Activated T-helper 9 cell treated with anti-CD3 and anti-CD28 coated beads, Interleukin-2, amount 50 U/mL, for 16 hours (primary cell): ENCODE results near the gene ZNF292.
"Not testable (repeated sequence)": the region's sequence is repeated elsewhere in the genome, so short reads cannot be mapped to it uniquely, and the experiment has no call there.

ENCODE experiments used
- DNase-seq: peaks from one replicate; pipeline ENCODE4 v3.0.0-alpha.2; 2020; ENCODE audit warnings: low read depth

Gene ZNF292

DNA sequence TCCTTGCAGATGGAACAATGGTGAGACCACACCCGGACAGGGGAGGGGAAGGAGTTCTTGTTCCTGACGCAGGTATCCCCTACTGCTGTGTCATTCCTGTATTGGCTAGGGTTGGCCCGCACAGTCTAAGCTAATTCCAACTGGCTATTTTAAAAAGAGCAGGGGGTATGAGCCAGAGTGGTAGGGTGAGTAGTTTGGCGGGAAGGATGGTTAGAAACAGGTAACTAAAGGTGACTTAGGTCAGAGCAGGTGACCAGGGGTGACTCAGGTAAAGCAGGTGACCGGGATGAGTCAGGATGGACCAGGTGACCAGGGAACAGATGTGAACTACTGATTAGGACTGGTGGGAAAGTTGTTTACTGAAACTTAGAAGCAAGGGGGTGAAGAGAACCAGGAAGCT lies 58.0 kb downstream of the ZNF292 start:
- no peak for DNase-seq

DNA sequence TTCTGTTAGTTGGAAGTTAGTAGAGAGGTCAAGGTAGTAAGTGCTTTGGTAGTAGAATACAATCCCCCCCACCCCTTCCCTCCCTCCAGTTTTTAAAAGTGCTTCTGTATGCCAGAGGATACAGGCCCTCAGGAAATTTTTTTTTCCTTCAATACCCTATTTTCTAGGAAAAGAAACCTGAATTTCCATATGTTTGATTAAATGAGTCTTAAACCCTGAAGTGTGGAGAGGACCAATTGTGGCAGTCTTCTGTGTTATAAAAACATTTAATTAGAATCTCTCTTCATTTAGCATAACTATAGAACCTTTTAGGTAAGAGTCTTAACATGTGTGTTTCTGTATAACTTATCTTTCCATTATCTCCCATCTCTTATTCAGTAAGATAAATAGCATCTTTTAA lies 59.5 kb downstream of the ZNF292 start:
- DNase-seq = no peak

DNA sequence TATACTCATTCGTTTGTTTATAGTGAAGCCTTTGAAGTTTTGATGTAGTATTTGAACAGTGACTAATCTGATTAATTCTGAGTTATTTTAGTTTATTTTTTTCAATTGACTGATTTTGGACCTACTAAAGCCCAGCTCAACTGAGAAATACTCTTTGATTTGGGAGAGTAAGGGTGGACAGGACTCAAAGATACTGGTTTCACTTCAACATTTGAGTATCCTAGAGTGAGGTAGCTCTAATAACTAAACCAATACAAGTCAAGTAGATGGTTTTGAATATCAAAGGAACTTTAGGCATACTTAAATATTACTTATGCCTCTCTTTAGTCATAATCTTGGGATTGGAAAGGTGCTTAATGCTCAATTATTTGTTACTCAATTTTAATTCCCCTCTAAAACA lies 65.6 kb downstream of the ZNF292 start:
- no peak for DNase-seq

DNA sequence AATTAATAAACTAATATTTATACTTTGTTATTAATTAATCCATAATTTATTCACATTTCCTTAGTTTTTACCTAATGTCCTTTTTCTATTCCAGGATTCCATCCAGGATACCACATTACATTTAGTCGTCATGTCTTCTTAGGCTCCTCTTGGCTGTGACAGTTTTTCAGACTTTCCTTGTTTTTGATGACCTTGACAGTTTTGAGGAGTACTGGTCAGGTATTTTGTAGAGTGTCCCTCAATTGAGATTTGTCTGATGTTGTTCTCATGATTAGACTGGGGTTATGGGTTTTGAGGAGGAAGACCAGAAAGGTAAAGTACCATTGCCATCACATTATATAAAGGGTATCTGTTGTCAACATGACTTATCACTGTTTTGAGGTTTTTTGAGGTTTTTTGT lies 67.3 kb downstream of the ZNF292 start:
- no peak for DNase-seq

DNA sequence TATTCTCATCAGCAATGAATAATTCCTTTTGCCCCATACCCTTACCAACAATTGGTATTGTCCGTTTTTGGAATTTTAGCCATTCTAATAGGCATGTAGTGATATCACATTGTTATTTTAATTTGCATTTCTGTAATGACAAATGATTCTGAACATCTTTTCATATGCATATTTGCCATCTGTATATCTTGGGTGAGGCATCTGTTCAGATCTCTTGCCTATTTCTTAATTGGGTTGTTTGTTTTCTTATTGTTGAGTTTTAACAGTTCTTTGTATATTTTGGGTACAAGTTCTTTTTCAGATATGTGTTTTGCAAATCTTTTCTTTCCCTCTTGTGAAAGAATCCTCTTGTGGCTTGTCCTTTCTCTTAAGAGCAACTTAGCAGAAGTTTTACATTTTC lies 69.6 kb downstream of the ZNF292 start:
- DNase-seq = no peak

DNA sequence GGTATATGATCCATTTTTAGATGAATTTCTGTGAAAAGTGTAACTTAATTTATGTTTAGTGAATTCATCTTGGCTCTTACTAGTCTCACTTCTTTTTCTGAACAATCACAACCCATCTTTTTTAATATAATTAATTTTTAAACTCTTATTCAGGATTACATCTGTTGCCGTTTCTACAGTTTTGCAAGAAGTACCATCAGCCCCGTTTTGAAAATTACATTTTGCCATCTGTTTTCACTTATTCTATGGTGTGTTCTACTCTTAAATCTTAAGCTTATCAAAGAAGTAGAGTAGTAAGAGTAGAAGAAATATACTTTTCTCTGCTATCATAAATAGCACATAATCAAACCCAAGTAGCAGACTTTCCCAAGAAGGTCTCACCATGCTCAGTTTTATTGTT lies 70.1 kb downstream of the ZNF292 start:
- no peak for DNase-seq

DNA sequence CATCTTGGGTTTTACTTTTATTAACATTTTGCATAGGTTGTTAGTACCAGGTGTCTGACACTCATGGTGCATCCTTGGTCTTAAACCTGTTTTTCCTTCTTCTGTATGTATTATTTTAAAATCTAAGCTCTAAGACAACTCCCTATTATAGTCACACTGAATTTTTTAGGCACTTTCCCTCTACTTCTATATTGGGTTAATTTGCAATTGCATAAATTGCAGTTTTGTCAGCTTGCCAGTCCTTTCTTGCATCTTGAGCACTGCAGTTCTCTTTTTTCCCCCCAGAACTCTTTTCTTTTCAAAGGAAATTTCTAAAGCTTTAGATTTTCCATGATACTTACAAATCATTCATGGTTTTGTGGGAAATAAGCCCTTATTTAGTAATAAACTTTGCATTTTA lies 70.6 kb downstream of the ZNF292 start:
- no peak for DNase-seq

DNA sequence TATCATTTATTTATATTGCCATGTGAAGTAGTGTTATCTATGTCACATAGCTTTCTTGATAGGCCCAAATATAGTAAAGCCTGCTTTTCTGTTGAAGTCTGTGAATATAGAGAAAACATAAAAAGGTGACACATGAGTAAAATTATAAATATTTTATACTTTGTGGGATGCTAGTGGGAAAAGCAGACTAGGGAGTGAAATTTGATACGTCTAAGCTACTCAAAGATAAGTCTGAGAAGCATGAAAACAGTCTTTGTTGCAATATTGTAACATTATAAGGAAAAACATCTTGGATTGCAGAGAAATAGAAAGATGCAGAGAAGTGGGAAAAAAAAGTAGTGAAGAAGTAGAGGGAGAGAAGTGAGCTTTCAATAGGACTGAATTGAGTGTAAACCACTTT lies 75.4 kb downstream of the ZNF292 start:
- no peak for DNase-seq

DNA sequence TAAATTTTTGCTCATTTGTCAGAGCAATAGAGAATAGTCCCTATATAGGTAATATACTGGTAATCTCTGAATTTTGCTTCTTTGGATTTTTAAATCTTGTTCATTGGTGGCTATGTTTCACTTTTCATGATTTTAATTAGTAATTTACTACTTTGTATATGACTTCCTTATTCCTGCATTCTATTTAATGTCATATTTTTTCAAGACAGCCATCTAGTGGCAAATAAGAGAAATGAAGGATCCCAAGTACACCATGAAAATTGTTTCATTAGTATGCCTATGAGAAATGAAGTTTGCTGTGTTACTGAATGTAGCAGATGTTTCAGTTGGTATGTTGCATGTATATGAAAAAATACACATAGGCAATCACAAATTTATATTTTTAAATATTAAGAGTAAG lies 82.4 kb downstream of the ZNF292 start:
- no peak for DNase-seq

DNA sequence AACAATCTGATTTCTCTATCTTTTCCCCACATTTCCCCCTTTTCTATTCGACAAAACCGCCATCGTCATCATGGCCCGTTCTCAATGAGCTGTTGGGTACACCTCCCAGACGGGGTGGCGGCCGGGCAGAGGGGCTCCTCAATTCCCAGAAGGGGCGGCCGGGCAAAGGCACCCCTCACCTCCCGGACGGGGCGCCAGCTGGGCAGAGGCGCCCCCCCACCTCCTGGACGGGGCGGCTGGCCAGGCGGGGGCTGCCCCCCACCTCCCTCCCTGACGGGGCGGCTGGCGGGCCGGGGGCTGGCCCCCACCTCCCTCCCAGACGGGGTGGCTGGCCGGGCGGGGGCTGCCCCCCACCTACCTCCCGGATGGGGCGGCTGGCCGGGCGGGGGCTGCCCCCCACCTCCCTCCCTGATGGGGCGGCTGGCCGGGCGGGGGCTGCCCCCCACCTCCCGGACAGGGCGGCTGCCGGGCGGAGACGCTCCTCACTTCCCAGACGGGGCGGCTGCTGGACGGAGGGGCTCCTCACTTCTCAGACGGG lies 83.8 kb downstream of the ZNF292 start:
- not testable (repeated sequence) for DNase-seq

DNA sequence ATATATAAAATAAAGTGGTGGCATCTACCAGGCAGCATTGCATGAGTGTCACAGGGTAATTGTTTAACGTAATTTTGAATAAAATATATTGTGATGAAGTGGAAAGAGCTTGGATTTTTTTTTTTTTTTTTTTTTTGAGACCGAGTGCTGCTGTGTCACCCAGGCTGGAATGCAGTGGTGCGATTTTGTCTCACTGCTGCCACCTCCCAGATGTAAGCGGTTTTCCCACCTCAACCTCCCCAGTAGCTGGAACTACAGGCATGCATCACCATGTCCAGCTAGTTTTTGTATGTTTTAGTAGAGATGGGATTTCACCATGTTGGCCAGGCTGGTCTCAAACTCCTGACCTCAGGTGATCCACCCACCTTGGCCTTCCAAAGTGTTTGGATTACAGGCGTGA lies 85.9 kb downstream of the ZNF292 start:
- DNase-seq = no peak

DNA sequence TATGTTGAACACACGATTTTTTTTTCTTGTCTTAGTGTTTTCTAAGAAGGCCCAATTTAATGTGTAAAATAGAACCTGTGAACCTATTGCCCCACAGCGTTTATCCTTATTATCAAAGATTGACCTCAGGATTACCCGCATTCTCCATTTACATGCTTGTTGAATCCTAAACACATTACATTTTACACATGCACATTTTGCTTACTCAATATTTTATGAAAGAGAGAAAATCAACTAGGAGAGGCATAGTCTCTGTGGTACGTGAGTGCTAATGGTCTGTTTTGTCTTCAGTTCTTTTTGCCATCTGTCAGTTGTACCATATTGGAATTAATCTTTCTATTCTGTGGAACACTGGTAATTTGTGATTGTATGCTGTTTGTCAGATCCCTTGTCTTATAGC lies 86.9 kb downstream of the ZNF292 start:
- no peak for DNase-seq

DNA sequence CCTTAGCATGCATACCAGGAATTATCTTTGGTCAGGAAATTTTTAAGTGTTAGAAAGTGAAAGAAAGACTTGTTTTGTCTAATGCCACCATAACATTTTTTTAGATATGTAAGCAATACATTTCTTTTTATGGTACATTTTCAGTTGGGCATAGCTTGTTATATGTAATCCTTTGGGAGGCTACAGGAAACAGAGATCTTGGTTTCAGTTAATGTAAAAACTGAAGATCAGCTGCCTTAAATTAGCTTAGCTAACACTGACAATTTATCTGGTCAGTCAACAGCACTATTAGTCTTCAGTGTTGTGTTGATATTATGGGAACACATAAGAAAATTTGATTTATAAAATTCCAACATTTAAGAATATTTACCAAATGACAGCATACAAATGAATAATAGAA lies 88.4 kb downstream of the ZNF292 start:
- DNase-seq = no peak

DNA sequence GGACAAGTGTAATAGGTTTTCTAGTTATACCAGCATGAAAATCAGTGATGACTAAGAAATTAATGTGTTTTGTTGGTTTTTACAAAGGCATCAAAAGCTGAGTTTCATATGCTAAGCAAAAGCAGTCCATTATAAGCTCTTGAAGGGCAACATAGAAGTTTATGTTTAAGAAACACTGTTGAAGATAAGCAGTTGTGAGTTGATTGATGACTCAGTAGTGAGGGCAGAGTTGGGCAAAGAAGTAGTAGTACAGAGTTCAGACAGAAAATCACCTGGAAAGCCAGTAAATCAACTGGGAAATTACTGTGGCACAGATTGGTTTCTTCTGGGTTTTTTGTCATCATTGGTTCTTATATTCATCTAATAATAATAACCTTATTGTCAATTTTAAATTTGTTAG lies 89.0 kb downstream of the ZNF292 start:
- no peak for DNase-seq

DNA sequence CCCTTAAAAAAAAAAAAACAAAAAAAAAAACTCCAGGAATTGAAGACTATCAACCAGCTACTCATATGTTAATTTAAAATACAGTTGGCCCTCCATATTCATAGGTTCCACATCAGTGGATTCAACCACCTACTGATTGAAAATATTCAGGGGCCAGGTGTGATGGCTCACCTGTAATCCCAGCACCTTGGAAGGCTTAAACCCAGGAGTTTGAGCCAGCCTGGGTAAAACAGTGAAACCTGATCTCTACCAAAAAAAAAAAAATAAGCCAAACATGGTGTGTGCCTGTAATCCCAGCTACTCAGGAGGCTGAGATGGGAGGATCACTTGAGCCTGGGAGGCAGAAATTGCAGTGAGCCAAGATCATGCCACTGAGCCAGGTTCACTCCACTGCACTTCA lies 94.7 kb downstream of the ZNF292 start:
- no peak for DNase-seq

DNA sequence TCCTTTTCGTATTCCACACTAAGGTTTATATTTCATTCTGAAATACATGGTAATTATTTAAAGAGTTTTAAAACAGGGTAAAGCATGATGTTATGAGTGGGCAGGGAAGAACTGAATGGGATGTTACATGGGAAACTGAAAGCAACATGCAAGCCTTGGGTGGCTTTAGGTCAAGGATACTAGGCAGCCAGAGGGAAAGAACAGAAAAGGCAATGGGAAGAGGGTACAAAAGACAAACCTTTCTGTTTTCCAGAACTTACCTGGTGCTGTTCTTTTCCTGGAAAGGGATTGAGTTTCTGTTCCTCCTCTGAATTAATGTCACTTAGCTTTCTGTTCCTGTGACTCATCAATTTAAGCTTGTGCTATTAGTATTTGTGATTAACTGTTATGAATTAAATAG lies 95.9 kb downstream of the ZNF292 start:
- no peak for DNase-seq

DNA sequence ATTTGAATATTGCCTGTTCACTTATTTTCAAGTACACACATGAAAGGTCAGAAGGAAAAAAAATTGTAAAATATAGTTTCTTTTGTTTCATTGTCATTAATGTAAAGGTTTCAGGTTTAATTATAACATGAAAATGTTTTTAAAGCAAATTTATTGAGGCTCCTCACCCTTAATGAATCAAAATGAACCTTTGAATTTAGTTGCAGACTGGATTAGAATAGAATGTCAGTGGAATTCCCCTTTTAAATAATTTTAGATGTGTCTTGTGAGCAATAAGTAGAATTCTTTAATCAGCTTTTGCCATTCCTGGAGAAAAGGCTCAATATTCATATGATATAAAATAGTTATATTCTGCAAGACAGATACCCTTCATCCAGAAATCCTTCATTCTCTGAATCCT lies 96.4 kb downstream of the ZNF292 start:
- no peak for DNase-seq

DNA sequence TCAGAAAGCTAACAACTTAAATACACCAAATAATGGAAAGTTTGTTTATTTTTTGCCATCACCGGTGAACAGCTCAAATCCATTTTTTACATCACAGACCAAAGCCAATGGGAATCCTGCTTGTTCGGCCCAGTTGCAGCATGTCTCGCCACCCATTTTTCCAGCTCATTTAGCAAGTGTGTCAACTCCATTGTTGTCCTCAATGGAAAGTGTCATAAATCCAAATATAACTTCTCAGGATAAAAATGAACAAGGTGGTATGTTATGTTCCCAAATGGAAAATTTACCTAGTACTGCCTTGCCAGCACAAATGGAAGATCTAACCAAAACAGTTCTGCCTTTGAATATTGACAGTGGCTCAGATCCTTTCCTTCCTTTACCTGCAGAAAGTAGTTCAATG lies 101.7 kb downstream of the ZNF292 start:
- DNase-seq = no peak

DNA sequence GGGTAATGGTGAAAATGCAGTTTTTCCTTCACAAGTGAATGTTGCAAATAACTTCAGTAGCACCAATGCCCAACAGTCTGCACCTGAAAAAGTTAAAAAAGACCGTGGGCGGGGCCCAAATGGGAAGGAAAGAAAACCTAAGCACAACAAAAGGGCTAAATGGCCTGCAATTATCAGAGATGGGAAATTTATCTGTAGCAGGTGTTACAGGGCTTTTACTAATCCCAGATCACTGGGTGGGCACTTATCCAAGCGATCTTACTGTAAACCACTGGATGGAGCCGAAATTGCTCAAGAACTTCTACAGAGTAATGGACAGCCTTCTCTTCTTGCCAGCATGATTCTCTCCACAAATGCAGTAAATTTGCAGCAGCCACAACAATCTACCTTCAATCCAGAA lies 102.2 kb downstream of the ZNF292 start:
- no peak for DNase-seq

DNA sequence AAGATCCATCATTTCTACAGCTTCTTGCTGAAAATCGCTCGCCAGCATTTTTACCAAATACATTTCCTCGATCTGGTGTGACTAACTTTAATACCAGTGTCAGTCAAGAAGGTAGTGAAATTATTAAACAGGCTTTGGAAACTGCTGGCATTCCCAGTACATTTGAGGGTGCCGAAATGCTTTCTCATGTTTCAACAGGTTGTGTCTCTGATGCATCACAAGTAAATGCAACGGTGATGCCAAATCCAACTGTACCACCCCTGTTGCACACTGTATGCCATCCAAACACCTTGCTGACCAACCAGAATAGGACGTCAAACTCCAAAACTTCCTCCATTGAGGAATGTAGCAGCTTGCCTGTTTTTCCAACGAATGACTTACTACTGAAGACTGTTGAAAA lies 102.6 kb downstream of the ZNF292 start:
- DNase-seq = no peak

DNA sequence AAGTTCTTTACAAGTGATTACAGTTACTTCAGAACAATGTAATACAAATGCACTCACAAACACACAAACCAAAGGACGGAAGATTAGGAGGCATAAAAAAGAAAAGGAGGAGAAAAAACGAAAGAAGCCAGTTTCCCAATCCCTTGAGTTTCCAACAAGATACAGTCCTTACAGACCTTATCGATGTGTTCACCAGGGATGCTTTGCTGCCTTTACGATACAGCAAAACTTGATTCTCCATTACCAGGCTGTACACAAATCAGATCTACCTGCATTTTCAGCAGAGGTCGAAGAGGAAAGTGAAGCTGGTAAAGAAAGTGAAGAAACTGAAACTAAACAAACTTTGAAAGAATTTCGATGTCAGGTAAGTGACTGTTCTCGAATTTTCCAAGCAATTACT lies 104.4 kb downstream of the ZNF292 start:
- no peak for DNase-seq

DNA sequence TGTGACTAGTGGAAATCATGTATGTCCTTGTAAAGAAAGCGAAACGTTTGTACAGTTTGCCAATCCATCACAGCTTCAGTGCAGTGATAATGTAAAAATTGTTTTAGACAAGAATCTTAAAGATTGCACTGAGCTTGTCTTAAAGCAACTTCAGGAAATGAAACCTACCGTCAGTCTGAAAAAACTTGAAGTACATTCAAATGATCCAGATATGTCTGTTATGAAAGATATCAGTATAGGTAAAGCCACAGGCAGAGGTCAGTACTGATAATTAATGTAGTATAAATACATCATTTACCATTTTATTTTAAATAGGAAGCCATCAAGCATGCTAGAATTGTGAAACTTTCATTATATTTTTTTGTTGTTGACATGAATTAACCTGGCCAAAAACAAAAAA lies 106.2 kb downstream of the ZNF292 start:
- no peak for DNase-seq

DNA sequence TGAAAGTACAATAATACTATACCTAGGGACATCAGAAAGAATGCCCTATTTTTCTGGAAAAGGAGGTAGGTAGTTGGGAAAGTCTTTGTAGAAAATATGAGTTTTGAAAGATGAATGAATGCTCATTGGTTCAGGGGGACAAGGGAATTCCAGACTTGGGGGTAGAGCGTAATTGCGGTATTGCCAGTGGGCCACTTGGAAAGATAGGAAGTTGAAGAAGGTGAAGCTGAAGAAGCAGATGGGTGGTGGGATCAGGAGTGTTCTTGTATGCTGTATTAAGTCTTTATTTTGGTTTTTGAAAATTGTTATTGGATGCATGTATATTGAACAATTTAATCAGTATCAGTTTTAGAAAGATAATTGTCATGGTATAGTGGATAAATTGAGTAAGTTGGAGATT lies 109.1 kb downstream of the ZNF292 start:
- DNase-seq = no peak

DNA sequence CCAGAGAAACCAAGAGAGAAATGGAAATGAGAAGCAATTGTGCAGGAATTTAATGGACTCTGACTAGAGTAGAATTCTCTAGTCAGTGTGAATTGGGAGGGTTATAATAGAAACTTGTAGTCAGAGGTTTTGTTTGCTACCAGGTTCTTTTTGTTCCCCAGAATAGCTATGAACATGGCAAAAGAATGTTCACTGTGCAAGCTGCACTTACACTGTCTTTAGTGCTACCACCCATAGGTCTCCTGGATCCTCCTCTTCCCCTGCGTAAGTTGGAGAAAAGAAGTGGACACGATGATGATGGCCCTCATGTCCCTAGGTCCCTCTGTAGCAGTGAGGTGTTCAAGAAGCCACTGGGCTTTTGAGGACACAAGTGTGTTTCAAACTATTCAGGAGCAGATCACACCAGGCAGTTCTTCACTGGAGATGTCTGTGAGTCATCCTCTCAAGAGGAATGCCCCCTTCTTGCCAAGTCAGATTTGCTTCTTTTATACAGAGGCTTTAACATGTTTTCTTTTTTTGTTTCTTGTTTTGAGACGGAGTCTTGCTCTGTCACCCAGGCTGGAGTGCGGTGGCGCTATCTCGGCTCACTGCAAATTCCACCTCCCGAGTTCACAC lies 119.4 kb downstream of the ZNF292 start:
- DNase-seq = no peak

DNA sequence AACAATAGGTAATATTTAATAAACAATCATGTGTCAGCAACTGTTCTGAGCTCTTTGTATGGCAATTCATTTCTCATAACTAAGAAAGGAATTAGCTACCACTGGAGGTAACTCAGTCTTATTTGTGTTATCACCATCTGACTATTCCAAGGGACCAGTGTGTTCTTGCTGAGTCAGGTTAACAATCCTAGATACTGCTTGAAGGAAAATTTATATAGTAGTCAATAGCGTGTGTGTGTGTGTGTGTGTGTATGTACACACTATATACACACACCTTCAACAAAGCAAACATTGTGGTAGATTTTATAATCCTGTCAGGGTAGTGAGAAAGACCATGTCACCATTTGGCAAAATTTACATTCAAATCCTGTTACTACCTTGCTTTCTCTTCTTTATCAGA lies 121.3 kb downstream of the ZNF292 start:
- DNase-seq = no peak
